GM19239 (cell line): ENCODE results near the gene ARAP1.

ENCODE experiments used
- DNase-seq: peaks from one replicate; pipeline ENCODE4 v3.0.0; 2011; ENCODE audit warnings: low spot score; ENCODE audit not compliant: insufficient read length
- FAIRE-seq: peaks from 2 replicates; lab custom pipeline; 2011; peaks lifted over from hg19 to GRCh38; lab: Jason Lieb, UNC

The ARAP1 gene

DNA sequence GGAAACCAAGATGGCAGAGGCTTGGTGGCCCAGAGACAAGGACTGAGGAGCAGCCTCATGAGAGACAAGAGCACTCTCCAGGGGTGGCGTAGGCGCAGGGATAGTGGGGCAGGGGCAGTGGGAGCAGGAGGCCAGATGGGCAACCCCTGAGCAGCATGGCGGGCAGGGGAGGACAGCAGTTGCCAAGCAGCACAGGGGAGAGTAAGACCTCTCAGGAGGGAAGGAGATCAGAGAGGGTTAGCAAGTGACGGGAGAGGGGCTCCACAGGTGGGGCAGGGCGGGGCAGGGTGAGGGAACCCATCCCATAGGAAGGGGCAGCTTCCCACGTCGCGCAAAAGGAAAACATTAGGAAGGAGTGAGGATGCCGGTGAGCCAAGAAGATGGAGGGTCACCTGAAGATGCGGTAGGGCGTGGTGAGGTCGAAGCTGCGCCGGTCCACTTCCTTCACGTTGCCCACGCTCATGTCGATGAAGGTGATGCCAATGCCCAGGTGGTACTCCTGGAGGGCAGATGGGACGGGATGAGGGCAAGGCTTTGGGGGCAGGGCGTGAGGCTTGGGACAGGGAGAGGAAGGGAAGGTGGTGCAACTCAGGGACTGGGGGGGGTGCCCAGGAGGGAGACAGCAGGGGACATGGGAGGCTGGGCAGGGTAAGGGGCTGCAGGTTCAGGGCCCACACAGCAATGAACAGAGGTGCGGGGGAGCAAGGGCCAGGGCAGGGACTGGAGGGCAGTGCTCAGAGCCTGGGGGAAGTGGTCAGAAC, 42.5 kb downstream of the ARAP1 start:
- FAIRE-seq (no peak), DNase-seq (no peak)

- no peak for FAIRE-seq
Observed at GRCh38 chr11:72707032-72707431, 45.2 kb downstream of the ARAP1 start.

DNA sequence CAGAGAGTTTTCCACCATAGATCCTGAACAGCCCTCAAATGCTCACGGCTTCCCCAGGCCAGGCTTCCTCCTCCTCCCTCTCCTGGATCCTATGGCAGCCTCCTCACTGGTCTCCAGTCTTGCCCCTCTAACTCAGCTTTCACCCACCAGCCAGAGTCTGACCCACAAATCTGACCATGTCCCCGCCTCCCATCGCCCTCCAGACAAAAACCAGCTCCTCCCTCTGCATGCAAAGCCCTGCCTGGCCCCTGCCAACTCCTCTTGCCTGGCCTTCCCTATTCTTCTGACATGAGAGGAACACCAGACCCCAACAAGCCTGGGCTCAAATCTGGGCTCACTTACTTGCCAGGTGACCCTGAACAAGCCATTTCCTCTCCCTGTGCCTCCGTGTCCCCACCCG, 45.6 kb downstream of the ARAP1 start:
- DNase-seq (no peak), FAIRE-seq (no peak)

More at GRCh38 chr11:72707032-72707431, 45.2 kb downstream of the ARAP1 start:
- no peak for DNase-seq

DNA sequence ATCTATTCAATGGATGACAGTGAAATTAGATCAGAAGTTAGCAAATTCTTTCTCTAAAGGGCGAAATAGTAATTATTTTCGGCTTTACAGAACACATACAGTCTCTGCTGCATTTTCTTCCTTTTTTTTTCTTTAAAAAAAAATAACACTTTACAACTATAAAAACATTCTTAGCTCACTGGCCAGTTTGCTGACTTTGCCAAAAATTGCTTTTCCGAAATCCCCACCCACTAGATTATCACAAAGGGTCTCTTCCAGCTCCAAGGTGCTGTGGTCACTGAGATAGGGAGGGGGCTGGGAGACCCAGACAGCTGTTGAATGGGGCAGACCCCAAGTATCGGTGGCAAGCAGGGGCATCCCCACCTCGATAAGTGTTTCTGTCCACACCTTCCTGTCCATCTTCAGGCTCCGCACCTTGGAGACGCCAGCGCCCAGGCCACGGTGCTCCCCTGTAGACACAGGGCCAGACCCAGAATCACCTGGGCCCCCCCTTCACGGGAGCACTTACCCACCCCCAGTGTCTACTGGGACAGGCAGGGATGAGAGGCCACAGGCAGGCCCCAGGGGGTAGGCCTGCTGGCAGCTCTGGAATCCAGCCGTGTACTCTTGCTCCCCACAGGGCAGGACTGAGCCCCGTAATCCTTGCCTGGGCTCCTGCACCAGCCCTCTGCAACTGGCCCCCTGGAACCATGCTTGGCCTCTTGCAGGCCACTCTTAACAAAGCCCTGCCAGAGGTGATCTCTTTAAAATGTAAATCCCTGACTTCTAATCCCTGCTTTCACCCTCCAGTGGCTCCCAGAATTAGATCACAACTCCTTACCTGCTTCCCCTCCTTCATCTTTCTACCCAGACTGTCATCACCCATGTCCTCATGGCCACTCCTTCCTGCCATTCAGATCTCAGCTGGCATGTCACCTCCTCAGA, 46.5 kb downstream of the ARAP1 start:
- no peak for FAIRE-seq

DNA sequence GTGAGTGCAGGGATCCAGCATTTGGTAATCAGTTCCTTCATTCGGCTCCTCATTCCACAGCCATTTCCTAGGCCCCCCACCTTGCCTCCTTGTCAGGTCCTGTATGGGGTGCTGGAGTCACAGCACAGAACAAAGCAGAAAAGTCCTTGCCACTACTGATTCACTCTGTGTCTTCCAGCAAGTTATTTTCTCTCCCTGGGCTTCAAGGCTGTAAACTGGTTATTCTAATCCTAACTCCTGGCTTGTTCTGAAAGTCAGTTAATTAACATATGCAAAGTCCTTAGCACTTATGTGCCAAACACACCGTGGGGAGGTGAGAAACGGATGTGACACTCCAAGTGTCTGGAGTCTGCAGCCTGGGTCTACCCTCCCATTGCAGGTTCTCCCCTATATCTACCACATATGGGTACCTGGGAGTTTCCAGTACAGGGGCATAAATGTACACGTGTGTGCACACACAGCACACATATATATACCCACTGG, 47.4 kb downstream of the ARAP1 start:
- no peak for FAIRE-seq
- DNase-seq: no peak

More for the DNA sequence above, 46.5 kb downstream of the ARAP1 start:
- DNase-seq: no peak

DNA sequence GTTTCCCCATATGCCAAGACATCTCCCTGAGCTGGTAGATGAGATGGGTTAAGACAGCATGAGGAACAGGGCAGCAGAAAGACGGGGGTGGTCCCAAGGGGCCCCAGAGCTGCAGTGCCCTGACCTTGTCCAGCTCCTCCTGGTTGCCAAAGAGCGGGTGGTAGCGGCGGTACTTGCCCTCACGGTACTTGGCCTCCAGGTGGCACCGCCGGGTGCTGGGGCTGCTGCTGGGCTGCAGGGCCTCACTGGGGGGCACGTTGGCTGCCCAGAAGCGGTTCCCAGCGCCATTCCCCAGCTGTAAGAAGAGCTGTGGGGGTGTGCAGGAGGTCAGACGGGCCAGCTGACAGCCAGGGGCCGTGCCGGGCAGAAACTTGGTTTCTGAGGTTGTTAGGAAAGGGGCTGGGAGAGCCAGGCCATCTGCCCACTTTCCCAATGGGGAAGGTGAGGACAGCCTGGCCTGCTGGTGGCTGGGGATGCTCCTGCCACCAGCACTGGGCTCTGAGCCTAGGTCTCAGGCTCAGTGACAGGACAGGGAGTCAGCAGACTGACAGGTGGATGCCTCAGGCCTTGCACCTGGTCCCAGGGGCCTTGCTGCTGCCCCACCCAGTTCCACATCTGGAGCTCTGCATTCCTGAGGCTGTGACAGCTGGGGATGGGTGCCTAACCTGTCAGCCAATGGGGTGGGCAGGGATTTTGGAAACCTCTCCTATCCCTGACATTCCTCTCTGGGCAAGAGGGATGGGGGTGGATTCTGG, 48.0 kb downstream of the ARAP1 start:
- DNase-seq: no peak
- FAIRE-seq: no peak

GRCh38 chr11:72703267-72704008, 48.8 kb downstream of the ARAP1 start:
- DNase-seq: no peak
- no peak for FAIRE-seq

GRCh38 chr11:72702577-72703241, 49.5 kb downstream of the ARAP1 start:
- DNase-seq (no peak), FAIRE-seq (no peak)

DNA sequence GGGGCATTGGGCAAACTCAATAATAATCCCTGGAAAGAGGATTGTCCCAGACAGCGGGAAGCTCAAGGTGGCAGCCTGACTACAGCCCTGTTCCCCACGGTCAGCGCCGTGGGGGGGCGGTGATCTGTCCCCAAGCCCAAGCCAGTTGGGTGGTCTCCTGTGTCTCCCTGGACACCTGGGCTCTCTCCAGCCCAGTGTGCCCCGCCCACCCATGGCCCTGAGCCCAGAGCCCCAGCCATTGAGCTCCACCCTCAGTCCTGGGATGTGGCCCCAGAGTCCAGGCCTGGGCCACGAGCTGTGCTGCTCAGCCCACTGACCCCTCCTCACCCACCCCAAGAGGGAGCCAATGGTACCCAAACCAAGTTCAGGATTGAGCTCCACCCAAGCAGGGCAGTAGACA, 50.1 kb downstream of the ARAP1 start:
- DNase-seq (no peak), FAIRE-seq (no peak)

- FAIRE-seq: no peak
- no peak for DNase-seq
Observed at GRCh38 chr11:72701466-72701865, 50.7 kb downstream of the ARAP1 start.

DNA sequence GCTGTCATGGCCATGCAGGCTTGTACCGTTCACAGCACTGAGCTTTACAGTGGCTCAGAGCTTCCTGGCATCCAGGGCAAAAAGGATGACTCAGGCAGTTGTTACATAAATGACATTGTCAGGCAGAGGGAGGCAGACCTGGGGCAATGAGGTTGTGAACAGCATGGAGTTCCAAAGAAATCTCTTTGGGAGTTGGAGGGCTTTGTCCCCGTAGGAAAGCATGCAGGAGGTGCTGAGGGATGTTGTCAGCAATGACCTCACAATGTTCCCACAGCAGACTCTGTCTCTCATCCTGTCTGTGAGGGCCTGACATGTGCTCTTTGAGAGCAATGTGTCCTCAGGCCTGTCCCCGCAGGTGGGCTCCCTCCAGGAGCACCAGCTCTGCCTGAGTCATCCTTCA, 52.1 kb downstream of the ARAP1 start:
- no peak for FAIRE-seq

DNA sequence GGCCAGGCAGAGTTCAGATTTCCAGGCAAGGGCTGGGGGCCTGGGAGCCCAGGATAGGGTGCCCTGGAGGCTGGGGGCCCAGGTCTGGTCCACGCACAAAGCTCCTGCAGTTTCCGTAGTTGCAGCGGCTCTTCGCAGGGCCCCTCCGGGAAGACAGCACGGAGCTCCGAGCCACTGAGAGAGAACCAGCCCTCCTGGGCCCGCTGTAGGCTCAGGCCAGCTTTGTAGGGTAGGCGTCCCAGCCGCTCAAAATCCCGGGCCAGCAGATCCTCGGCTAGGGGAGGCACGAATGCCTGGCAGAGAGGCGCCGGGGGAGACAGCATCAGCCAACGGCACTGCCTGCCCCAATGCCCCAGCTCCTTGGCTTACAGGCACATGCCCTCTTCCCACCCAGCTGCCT, 54.4 kb downstream of the ARAP1 start:
- DNase-seq (no peak), FAIRE-seq (no peak)

More for the DNA sequence above, 52.1 kb downstream of the ARAP1 start:
- no peak for DNase-seq

- FAIRE-seq: no peak
Observed at GRCh38 chr11:72696866-72697700, 55.1 kb downstream of the ARAP1 start.

GRCh38 chr11:72695354-72695753, 56.9 kb downstream of the ARAP1 start:
- no peak for FAIRE-seq

More at GRCh38 chr11:72696866-72697700, 55.1 kb downstream of the ARAP1 start:
- no peak for DNase-seq

DNA sequence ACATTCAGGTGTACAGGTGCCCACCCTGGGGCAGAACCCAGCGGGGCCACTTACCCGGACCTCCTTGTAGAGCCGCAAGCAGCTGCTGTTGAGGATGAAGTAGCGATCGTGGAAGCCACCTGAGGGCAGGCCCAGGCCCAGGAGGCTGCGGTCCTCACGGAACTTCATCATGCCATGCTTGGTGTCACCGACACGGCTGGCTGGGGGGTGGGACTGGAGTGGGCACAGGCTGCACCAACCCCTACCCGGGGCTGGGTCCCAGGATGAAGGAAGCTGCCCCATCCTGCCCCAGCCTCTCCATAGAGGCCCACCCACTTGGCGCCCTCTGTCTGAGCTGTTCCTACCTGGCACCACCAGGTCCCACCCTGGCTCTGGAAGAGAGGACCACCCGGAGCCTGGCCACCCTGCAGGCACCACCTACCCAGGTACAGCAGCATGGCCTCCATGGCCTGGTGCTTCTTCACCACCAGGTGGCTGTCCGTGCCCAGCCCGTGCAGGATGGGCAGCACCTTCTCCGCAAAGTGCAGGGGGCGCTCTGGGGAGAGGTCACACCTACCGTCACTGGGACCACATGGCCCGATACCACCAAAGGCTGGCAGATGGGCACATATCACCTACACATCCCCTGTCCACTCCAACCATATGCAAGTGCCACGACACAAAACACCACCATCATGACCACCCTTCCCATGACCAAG, 58.8 kb downstream of the ARAP1 start:
- FAIRE-seq: no peak
- no peak for DNase-seq

More at GRCh38 chr11:72695354-72695753, 56.9 kb downstream of the ARAP1 start:
- DNase-seq: no peak

- FAIRE-seq (no peak), DNase-seq (no peak)
Observed at GRCh38 chr11:72692498-72693237, 59.5 kb downstream of the ARAP1 start.

DNA sequence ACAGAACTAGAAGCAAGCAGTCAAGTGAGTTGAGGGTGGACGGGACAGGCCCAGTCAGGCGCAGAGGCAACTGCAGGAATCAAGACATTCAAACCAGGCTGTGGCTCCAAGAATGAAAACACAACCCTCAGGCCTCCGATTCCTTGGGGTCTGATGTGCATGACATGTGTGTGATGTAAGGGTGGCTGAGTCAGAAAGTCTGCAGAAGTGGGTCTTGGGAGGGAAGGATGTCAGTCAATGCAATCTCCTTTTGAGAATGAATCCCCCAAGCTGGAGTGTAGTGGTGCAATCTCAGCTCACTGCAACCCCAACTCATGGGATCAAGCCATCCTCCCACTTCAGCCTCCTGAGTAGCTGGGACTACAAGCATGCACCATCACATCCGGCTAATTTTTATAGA, 62.0 kb downstream of the ARAP1 start:
- no peak for FAIRE-seq

More for the DNA sequence above, 62.0 kb downstream of the ARAP1 start:
- DNase-seq: no peak
